ENCODE results near the gene FBLN5. TPM values are rescaled to one million over a fixed set of nuclear protein-coding genes. Genes with fewer than 3 reads are reported as not detected.

FBLN5 gene
- total and polyA plus RNA-seq, 2 of the 4 experiments (the other 2 are of a cell fraction) = 10.6 to 76.4 TPM

DNA sequence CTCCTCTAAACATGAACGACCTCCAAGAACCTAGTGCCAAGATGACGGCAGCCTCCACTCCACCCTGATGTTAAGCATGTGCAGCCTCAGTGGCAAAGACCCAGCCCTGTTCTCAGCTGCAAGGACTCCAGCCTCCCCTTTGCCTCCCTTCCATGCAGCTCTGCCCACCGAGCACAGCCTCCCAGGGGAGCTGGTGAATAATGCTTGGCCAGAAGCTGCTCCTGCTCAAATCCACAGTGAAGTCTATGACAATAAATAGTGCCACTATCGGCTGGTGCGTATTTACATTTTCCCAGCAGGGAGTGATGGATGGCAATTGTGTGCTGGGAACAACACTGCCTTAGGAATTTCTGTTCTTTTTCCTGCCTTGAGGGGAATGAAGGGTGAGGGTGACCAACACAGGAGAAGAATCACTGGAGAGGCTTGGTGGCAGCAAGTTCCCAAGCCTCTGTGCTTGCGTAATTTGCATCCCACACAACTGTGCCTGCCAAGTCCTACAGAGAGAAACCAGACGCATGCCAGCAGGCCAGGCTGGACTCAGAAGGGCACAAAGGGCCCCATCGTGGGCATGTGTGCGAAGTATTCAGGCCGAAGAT lies 50.3 kb downstream of the FBLN5 start:
- no peak overlapping the region for H3K9ac ChIP-seq (ENCODE audit: low read depth, low read length)
- dilution Hi-C loops (cut with HindIII; ENCODE audit: low sequenced_read_pairs, unreplicated experiment) (no loop called here), intact Hi-C loops (cut with micrococcal nuclease) (no loop called here), in situ Hi-C loops (cut with MboI; ENCODE audit: low sequenced_read_pairs) (no loop called here)
- H3K9me1 ChIP-seq (ENCODE audit: insufficient read depth, low read length) = peaks cover 32% of the 10 kb centered on the region
- no peak overlapping the region for H3K23ac ChIP-seq (ENCODE audit: low read depth, low read length)
- H2BK5ac ChIP-seq (ENCODE audit: low read depth, low read length, poor library complexity, severe bottlenecking) = no peak overlapping the region
- no peak overlapping the region for H3K4me2 ChIP-seq (ENCODE audit: low read depth, low read length)
- no peaks in the 10 kb centered on the region for H3K27me3 ChIP-seq (ENCODE audit: control insufficient read depth, insufficient read depth, low read length)
- H2AK5ac ChIP-seq (ENCODE audit: low read depth, low read length) = no peak overlapping the region
- H3K14ac ChIP-seq (replicated peaks; ENCODE audit: low read depth, low read length) = no peak overlapping the region
- H3K27ac ChIP-seq (ENCODE audit: insufficient read depth, low read length) = no peak overlapping the region
- TF ChIP-seq, protein P1, sequence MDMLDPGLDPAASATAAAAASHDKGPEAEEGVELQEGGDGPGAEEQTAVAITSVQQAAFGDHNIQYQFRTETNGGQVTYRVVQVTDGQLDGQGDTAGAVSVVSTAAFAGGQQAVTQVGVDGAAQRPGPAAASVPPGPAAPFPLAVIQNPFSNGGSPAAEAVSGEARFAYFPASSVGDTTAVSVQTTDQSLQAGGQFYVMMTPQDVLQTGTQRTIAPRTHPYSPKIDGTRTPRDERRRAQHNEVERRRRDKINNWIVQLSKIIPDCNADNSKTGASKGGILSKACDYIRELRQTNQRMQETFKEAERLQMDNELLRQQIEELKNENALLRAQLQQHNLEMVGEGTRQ (IDR thresholded peaks at IDR 0.05; ENCODE audit: low read depth, low read length) = no peak
- TF ChIP-seq BHLHE40 (IDR thresholded peaks at IDR 0.05; ENCODE audit: low read depth, low read length) (0 out of 2 replicates have a peak, but pooled peaks have one; percentile 14), CEBPB (IDR thresholded peaks at IDR 0.05; ENCODE audit: low read depth, low read length) (peak; percentile 91)
- TF ChIP-seq, protein P2, sequence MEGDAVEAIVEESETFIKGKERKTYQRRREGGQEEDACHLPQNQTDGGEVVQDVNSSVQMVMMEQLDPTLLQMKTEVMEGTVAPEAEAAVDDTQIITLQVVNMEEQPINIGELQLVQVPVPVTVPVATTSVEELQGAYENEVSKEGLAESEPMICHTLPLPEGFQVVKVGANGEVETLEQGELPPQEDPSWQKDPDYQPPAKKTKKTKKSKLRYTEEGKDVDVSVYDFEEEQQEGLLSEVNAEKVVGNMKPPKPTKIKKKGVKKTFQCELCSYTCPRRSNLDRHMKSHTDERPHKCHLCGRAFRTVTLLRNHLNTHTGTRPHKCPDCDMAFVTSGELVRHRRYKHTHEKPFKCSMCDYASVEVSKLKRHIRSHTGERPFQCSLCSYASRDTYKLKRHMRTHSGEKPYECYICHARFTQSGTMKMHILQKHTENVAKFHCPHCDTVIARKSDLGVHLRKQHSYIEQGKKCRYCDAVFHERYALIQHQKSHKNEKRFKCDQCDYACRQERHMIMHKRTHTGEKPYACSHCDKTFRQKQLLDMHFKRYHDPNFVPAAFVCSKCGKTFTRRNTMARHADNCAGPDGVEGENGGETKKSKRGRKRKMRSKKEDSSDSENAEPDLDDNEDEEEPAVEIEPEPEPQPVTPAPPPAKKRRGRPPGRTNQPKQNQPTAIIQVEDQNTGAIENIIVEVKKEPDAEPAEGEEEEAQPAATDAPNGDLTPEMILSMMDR (conservative IDR thresholded peaks at IDR 0.05; ENCODE audit: low read depth, low read length) = no peak
- no peak overlapping the region for H3K4me3 ChIP-seq (ENCODE audit: insufficient read depth, low read depth, low read length)
- H4K8ac ChIP-seq (ENCODE audit: low read depth in 2 of 2, low read length in 2 of 2) = no peak overlapping the region
- ChIA-PET CTCF (no interaction called here), POLR2A (ENCODE audit: unreplicated experiment) (no interaction called here)
- no CpG with 5 or more reads among the region's 10 CpGs for WGBS, 2 experiments (ENCODE audit: extremely low coverage in 2 of 2, insufficient read length in 1 of 2)
- ATAC-seq (ENCODE audit: low read depth) = peak; percentile 52
- H3K4ac ChIP-seq (ENCODE audit: low read depth, low read length) = peak overlapping the region; percentile 29; the same call in 1 of the 2 replicates
- H4K5ac ChIP-seq (ENCODE audit: low read depth, low read length) = no peak overlapping the region
- H4K91ac ChIP-seq (ENCODE audit: insufficient read depth, low read depth, low read length) = no peak overlapping the region
- H3K9me3 ChIP-seq (ENCODE audit: control insufficient read depth, insufficient read depth, low read length) = no peaks in the 10 kb centered on the region
- H2BK15ac ChIP-seq (ENCODE audit: low read depth, low read length) = no peak overlapping the region
- H3K56ac ChIP-seq (ENCODE audit: extremely low read depth, insufficient read depth, low read length) = no peak overlapping the region
- peaks cover 12% of the 10 kb centered on the region; the same call in 1 of the 2 replicates for H3K36me3 ChIP-seq (ENCODE audit: control insufficient read depth, insufficient read depth, low read length)
- H3K18ac ChIP-seq (ENCODE audit: low read depth, low read length) = no peak overlapping the region
- H2BK20ac ChIP-seq (ENCODE audit: low read depth, low read length) = no peak overlapping the region
- peaks cover 6% of the 10 kb centered on the region; the same call in 1 of the 2 replicates for H3K4me1 ChIP-seq (ENCODE audit: control insufficient read depth, insufficient read depth, low read length)
- no peak overlapping the region for H2BK120ac ChIP-seq (ENCODE audit: low read depth, low read length)
- peak overlapping the region; percentile 48 for H2AK9ac ChIP-seq (replicated peaks; ENCODE audit: low read depth, low read length, poor library complexity)
- no peak overlapping the region for H2AFZ ChIP-seq (replicated peaks; ENCODE audit: low read length, poor library complexity)
- peaks cover 48% of the 10 kb centered on the region for H4K20me1 ChIP-seq (ENCODE audit: insufficient read depth, low read length)
- peaks cover 7 to 38% of the 10 kb centered on the region in 2 experiments; a peak in 3 of 4 replicates for H3K79me1 ChIP-seq (ENCODE audit: low read depth in 1 of 2, low read length in 2 of 2)
- DNase-seq = peak; percentile 68
- BruUV-seq (replicated peaks) = no TSS peak

All from IMR-90 (cell line).